ENCODE measurements around the gene GGTLC2. TPM values are rescaled to one million over a fixed set of nuclear protein-coding genes. Genes with fewer than 3 reads are reported as not detected.
"Not testable (repeated sequence)": the region's sequence is repeated elsewhere in the genome, so short reads cannot be mapped to it uniquely, and the experiment has no call there.

GGTLC2 gene
- total RNA-seq, 1 experiment from 2014 or later: not detected

- intact Hi-C loops (cut with micrococcal nuclease; ENCODE audit: unreplicated experiment); H3K4me3 Mint-ChIP-seq (ENCODE audit: low read depth, unreplicated experiment); CTCF ChIA-PET; H3K9me3 Mint-ChIP-seq (ENCODE audit: low read depth, unreplicated experiment); H3K27ac Mint-ChIP-seq (ENCODE audit: unreplicated experiment); BruUV-seq (replicated peaks); H3K36me3 Mint-ChIP-seq (ENCODE audit: insufficient read depth, unreplicated experiment); H3K4me1 Mint-ChIP-seq (ENCODE audit: low read depth, unreplicated experiment); DNase-seq: not testable (repeated sequence)
- peaks cover 45% of the 10 kb centered on the region for H3K27me3 Mint-ChIP-seq (ENCODE audit: unreplicated experiment)
Measured at GRCh38 chr22:22652573-22652972, 8.2 kb downstream of the GGTLC2 start.

GRCh38 chr22:22653677-22654381 lies 9.4 kb downstream of the GGTLC2 start:
- H3K9me3 Mint-ChIP-seq (ENCODE audit: low read depth, unreplicated experiment); H3K4me1 Mint-ChIP-seq (ENCODE audit: low read depth, unreplicated experiment); DNase-seq; CTCF ChIA-PET; H3K4me3 Mint-ChIP-seq (ENCODE audit: low read depth, unreplicated experiment); H3K27ac Mint-ChIP-seq (ENCODE audit: unreplicated experiment); H3K36me3 Mint-ChIP-seq (ENCODE audit: insufficient read depth, unreplicated experiment); BruUV-seq (replicated peaks); intact Hi-C loops (cut with micrococcal nuclease; ENCODE audit: unreplicated experiment): not testable (repeated sequence)
- peaks cover 57% of the 10 kb centered on the region for H3K27me3 Mint-ChIP-seq (ENCODE audit: unreplicated experiment)

GRCh38 chr22:22655452-22656290 lies 11.3 kb downstream of the GGTLC2 start:
- DNase-seq: no peak
- no peak overlapping the region for H3K4me3 Mint-ChIP-seq (ENCODE audit: low read depth, unreplicated experiment)
- intact Hi-C loops (cut with micrococcal nuclease; ENCODE audit: unreplicated experiment): no loop called here
- CTCF ChIA-PET: interaction anchor here (0.6 kb wide), 1 partner anchor 298 kb away, joined by 5 read pairs; no protein-coding TSS in a partner anchor
- TF ChIP-seq CTCF (IDR thresholded peaks at IDR 0.05; ENCODE audit: unreplicated experiment): no peak
- H3K9me3 Mint-ChIP-seq (ENCODE audit: low read depth, unreplicated experiment): no peaks in the 10 kb centered on the region
- no peak overlapping the region for H3K27ac Mint-ChIP-seq (ENCODE audit: unreplicated experiment)
- peaks cover 76% of the 10 kb centered on the region for H3K27me3 Mint-ChIP-seq (ENCODE audit: unreplicated experiment)
- no TSS peak for BruUV-seq (replicated peaks)
- H3K4me1 Mint-ChIP-seq (ENCODE audit: low read depth, unreplicated experiment): no peaks in the 10 kb centered on the region
- no peaks in the 10 kb centered on the region for H3K36me3 Mint-ChIP-seq (ENCODE audit: insufficient read depth, unreplicated experiment)

GRCh38 chr22:22657712-22658111 lies 13.3 kb downstream of the GGTLC2 start:
- Mint-ChIP-seq H3K4me3 (ENCODE audit: low read depth, unreplicated experiment) (no peak overlapping the region), H3K27ac (ENCODE audit: unreplicated experiment) (no peak overlapping the region), H3K27me3 (ENCODE audit: unreplicated experiment) (peaks cover 84% of the 10 kb centered on the region), H3K4me1 (ENCODE audit: low read depth, unreplicated experiment) (no peaks in the 10 kb centered on the region), H3K36me3 (ENCODE audit: insufficient read depth, unreplicated experiment) (no peaks in the 10 kb centered on the region), H3K9me3 (ENCODE audit: low read depth, unreplicated experiment) (no peaks in the 10 kb centered on the region)
- TF ChIP-seq CTCF (IDR thresholded peaks at IDR 0.05; ENCODE audit: unreplicated experiment): no peak
- intact Hi-C loops (cut with micrococcal nuclease; ENCODE audit: unreplicated experiment): no loop called here
- no peak for DNase-seq
- no TSS peak for BruUV-seq (replicated peaks)
- CTCF ChIA-PET: no interaction called here

GRCh38 chr22:22661275-22661674 lies 16.9 kb downstream of the GGTLC2 start:
- no peak overlapping the region for H3K27ac Mint-ChIP-seq (ENCODE audit: unreplicated experiment)
- CTCF ChIA-PET: interaction anchor here (1.1 kb wide), 1 partner anchor 24 kb away, joined by 3 read pairs; no protein-coding TSS in a partner anchor
- H3K9me3 Mint-ChIP-seq (ENCODE audit: low read depth, unreplicated experiment): no peaks in the 10 kb centered on the region
- no peaks in the 10 kb centered on the region for H3K36me3 Mint-ChIP-seq (ENCODE audit: insufficient read depth, unreplicated experiment)
- TF ChIP-seq CTCF (IDR thresholded peaks at IDR 0.05; ENCODE audit: unreplicated experiment): no peak
- H3K4me3 Mint-ChIP-seq (ENCODE audit: low read depth, unreplicated experiment): no peak overlapping the region
- no peak for DNase-seq
- no TSS peak for BruUV-seq (replicated peaks)
- peaks cover 100% of the 10 kb centered on the region for H3K27me3 Mint-ChIP-seq (ENCODE audit: unreplicated experiment)
- H3K4me1 Mint-ChIP-seq (ENCODE audit: low read depth, unreplicated experiment): no peaks in the 10 kb centered on the region
- intact Hi-C loops (cut with micrococcal nuclease; ENCODE audit: unreplicated experiment): no loop called here
